HG02981 (cell line): ENCODE results near the gene CYB5A.

Experiments used
- ATAC-seq: cut with Tn5 transposase; IDR thresholded peaks from one replicate; pipeline ENCODE4 v1.9.1; 2021; ENCODE audit warnings: mild to moderate bottlenecking, moderate library complexity; ENCODE audit not compliant: unreplicated experiment

The CYB5A gene

DNA sequence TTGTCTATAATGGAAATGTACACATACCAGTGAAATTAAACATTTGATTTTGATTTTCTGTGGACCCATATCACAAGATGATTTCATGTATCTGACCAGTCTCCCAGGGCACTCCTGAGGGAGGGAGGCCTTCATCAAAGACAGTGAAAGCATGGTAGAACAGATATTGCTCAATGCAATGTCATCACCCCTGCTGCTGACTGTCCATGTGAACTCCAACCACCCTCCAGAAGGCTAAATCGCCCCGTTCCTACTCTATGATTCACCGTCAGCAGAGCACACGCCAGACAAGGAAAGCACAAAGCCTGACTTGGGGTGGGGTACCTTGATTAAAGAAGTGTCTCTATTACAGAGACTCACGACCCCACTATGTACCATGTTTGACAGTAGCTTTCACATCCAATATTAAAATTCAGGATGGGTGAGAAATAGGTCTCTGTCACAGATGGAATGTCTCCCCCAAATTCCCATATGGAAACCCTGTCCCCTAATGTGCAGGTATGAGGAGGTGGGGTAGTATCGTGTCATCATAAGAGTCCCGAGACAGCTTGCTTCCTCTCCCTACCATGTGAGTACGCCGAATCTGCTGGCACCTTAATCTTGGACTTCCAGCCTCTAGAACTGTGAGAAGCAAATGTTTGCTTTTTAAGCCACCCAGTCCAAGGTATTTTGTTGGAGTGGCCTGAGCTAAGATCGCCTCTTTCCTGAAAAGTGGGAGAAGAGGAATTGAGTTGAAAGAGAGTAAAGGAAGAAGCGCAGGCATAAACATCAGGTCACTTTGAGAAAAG, 42.4 kb downstream of the CYB5A start:
- no peak for ATAC-seq

DNA sequence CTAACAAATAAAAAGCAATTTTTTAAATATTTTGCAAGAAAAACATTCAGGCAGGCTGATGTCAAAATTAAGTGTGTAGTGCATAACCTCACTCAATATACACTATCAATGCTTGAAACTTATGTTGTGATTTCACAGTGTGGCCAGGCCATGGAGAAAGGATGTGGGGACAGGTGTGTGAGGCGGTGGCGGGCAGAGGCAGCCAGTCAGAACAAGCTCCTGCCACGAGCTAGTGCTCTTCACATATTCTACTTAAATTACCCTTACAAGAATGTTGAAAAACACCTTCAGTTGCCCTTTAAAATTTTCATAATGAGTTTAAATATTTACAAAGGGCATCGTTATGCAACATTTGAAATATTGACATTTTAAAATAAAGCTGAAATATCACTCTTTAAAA, 43.2 kb downstream of the CYB5A start:
- peak; percentile 87 for ATAC-seq

DNA sequence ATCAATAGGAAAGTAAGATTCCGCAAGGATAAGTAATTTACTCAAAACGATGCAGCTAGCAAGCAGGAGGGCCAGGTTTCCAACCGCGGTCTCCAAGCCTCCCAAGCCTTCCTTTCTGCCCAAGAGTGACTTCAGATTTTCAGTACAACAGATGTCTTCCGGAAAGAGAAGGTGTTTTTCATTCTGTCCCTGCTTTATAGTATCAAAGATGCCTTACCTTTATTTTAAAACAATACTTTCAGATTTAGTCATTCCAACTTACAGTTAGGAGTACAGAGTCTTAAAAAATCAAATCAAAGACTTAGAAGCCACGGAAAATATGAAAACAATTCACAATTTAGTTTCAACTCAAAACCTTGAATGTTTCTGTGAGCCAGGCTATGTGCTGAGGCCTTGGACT, 43.6 kb downstream of the CYB5A start:
- no peak for ATAC-seq

DNA sequence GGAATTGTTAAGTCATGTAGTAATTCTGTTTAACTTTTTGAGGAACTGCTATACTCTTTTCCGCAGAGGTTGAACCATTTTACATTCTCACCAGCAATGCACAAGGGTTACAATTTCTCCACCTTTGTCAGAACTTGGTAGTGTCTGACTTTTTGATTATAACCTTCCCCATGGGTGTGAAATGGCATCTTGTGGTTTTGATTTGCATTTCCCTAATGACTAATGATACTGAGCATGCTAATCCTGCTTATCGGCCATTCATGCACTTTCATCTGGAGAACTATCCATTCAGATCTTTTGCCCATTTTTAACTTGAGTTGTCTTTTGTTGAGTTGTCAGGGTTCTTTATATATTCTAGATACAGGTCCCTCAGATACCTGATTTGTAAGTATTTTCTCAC, 47.2 kb downstream of the CYB5A start:
- no peak for ATAC-seq

DNA sequence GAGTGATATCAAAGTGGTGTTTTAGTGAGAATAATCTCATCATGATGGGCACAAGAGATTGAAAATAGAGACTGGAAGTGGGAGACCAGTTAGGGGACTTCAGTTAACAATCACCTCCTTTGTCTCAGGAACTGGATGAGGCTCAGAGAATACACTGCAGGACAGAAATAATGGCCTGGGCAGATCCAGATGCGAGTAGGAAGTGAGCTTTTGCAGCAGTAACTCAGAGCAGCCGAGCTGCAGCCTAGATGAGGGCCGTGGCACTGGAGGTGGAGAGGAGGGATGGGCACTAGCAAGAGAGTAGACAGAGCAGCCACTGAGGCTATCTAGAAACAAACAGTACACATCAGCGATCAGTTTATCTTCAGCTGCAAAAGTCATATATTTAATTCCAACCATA, 48.6 kb downstream of the CYB5A start:
- ATAC-seq, result no peak

DNA sequence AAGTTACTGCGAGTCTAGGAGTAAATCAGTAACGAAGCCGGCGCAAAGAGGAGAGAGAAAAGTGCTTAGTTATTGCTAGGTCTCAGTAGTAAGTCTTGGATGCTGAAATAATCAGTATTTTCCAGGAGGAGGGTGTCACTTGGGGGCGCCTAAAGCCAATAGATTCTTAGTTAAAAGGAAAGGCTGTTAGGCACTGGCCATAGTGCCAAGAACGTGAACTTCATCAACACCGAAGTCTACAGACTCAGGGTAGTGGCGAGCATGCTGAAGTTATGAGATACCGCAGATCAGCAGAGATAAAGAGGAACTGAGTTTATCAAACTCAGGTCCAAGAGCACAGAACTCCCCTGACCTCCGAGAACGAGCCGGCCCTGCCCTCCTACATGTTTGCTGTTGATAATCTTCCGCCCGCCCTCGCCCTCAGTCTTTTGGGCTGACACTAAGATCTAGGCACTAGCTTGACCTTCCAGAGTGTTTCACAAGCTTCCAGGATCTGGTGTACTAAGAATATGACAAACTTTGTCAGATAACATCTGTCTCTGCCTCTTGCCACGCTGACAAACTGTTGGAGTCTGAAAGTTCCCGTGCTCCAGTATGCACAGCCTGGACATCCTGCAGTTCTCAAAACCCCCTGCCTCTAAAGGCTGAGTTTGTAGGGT, 49.2 kb downstream of the CYB5A start:
- ATAC-seq, result no peak

DNA sequence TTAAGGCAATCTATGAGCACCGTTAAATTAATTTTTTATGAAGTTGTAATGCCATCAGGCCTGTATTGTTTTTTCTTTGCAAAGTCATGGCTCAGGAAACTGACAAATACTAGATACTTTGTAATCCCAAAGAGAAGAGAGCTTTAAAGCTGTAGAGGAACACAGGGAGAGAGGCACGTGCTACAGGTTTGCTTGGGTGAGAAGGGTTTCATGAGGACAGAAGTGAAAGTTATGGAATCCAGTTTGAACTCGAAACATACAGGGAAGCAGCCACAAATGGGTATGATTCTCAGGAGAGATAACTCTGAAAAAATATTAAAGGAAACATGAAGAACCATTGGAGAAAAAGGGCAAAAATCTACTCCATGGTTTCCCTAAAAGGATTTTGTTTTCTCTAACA, 49.8 kb downstream of the CYB5A start:
- no peak for ATAC-seq

DNA sequence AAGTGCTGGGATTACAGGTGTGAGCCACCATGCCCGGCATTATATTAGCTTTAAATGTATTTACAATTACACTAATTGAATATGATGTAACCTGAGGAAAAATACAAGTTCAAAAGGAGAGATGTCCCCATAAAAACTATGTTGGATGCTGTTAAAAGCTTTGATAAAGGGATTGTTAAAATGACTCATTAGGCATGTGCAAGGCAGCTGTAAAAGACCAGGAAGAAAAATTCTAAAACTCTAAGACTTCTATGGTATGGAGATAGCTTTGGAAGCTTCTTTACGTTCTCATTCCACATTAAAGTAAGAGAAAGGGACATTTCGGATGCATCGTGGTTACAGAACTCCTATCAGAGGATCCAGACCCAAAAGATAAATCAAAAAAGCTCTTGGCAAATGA, 50.3 kb downstream of the CYB5A start:
- no peak for ATAC-seq

DNA sequence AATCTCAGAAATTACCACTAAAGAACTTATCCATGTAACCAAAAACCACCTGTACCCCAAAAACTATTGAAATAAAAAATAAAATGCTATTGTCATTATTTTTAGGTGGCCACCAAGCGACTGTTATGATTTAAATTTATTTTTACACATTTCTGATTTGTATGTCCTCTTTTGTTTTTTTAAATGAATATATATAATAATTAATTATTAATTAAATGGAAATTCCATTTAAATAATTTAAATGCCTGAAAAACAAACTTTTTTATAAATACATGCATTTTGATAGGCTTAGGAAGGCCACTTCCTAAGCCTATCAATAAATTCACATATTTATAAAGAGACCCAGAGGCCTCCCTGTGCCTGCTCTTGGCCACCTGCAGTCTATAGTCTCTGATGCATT, 52.2 kb downstream of the CYB5A start:
- no peak for ATAC-seq

DNA sequence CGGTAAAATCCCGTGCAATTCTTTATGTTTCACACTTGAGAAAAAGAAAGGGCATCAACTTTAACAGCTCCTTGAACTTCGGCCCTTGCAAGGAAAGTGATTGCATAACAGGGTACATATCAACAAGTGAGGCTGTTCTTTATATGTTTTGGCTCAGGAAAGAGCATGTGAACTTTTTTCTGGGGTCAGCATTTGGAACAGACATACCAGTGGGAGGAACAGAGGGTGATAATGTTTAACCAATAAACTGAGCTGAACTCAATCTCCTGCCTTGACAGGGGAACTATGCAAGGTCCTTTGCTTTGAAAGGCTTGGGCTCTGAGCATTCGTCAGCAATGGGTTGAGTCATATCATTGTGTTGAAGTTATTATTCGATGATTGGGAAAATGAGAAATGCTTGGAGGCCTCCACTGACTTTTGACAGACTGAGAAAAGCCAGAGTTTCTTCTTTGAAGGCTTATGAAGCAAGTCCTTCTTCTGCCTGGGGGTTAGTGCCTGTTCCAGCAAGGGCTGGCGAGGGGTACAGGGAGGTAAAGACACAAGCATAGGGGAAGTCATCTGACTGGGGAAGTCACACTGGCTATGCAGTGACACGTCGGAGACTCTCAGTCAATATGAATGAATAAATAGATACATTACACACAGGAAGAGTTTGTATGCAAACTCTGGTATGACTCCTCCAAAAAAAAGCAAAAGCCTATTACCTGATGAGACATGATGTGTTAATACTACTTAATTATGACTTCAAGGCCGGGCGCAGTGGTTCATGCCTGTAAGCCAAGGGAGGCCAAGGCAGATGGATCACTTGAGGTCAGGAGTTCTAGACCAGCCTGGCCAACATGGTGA, 57.2 kb downstream of the CYB5A start:
- ATAC-seq, result no peak

DNA sequence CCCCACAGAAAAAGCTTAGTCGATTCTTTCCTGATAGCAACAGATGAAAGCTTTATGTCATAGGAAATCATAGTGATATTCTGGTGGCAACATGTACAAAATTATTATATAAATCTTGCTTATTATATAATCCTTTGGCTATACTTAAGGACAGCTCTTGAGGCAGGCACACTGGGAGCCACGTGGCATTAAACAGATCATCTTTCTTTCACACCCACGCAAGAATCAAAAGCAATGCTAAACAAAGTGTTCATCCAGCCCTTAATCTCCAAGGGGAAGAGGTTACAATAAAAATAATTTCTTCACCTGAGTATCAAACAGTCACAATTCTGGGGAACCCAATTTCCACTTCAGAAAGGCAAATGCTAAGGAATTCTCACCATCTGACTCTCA, 57.8 kb downstream of the CYB5A start:
- no peak for ATAC-seq

DNA sequence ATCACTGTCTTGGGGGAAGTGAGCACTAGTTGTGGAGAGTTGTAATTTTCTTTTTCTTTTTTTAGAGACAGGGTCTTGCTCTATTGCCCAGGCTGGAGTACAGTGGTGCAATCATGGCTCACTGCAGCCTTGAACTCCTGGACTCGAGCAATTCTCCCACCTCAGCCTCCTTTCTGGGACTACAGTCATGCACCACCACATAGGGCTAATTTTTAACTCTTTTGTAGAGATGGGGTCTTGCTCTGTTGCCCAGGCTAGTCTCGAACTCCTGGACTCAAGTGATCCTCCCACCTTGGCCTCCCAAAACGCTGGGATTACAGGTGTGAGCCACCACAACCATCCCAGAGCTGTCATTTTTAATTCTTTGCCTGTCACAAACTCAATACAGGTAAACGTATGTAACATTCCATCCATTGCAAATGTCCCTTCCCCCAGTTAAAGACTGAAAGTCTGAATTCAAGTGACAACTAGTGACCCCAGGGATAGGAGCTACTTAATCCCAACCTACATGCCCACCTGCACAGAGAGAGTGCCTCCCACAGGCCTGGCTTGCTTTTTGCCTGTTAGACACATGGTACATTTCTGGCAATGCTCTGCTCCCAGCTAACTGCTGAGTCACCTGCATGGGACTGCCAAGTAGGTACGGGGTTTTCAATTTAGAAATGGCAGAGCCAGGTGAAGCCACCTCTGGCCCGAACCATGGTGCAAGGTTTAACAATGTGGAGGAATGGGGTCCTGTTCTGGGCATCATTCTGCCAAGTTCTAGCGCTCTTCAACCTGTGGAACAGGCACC, 60.6 kb downstream of the CYB5A start:
- no peak for ATAC-seq

DNA sequence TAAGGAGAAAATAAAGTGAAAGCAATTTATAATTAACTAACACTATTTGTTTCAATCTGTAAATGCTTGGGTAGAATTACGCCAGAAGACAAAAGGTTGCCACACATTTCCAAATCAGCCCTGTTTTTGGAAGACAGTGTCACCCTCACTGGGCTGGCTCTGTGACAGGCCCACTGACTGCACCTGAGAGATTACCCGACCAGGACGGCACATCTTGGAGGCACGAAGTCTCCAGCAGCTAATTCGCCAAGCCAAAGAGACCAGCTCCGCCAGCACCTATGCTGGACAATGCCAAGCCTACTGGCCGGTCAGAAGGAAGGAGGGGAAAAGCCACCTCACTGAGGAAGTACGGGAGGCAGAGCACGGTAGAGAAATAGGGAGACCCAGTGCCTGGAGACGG, 61.9 kb downstream of the CYB5A start:
- ATAC-seq, result no peak

DNA sequence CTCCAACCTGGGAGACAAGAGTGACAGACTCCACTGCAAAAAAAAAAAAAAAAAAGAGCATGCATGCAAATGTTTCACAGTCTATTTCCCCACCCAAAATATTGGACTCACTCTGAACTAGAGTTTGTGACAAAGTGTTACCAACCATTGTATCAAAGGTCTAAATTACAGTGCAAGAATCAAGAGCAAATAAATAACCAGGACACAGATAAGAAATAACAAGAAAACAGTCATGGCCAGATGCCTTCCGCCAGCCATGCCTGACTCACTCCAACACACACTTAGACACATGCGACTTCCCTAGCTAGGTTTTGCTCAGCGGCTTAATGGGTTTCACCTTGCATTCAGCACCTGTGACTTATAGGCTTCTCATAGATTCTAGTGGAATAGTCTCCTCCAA, 62.8 kb downstream of the CYB5A start:
- ATAC-seq, result no peak

DNA sequence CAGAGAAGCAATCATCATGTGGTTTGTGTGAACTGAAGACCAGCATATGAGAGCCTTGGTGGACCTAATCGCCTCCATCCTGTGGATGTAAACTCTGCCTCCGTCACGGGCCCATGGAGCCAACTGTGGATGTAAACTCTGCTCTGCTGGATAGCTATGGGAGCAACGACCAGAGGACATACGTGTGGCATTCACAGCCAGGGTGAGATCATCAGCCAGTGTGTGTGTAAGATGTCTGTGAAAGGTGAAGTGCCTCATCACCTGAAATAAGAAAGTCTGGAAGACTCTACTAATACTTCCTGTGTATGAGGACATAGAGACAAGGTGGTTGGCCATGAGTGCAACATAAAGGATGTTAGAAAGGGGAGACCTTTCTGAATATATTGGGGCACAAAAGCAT, 63.5 kb downstream of the CYB5A start:
- no peak for ATAC-seq

DNA sequence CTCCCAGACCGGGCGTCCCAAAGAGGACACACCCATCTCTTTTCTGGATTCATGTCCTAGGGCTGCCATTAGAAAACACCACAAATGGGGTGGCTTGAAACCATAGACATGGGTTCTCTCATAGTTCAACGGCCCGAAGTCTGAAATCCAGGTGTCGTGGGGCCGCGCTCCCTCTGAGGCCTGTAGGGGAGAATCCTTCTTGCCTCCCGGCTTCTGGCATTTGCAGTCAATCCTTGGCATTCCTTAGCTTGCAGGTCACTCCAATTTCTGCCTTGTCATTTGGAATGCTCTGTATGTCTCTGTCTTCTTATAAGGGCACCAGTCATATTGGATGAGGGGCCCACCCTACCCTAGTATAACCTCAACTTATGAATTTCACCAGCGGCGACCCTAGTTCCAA, 65.1 kb downstream of the CYB5A start:
- ATAC-seq, result no peak

DNA sequence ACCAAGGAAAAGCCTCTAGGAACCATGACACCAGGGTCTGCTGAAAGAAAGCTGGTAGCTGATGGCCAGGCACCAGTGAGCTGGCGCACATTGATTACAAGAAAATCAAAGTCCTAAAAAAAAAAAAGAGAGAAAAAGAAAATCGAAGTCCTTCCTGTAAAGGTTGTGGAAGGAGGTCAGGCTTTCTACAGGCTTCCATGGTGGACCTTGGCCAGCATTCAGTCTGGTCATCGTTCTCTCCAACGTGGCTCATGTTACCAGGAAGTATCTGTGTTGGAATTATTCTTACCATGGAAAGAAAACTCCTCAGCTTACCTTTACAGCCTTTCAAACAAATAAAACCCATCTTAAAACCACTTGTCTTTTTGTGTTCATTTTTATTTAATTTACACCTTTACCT, 65.6 kb downstream of the CYB5A start:
- no peak for ATAC-seq

DNA sequence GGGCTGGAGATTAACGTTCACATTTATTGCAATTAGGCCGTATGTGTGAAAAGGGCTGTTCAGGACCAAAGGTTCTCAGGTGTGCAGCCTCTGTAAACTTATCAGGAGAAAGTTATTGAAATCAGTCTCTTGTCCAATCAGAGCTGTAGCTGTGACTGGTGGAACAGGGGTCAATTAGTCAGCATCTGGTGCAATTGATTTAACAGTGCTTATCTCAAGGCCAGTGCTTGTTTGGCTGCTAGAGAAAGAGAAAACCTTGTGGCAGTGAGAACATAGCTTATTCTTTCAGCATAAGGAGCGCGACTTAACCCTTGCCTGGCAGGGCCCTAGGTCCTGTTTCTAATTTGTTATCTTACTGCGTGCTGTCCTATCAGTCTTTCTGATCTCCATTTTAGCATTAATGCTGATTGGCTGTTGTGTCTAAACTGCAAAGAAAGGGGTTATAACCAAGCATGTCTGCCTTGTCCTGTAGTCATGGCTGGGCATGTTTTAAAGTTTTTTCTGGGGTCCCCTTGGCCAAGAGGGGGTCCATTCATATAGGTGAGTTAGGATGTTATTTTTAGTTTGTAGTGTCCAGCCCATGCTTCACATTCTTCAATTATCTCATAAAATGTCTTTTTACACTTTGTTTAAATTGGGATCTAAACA, 66.4 kb downstream of the CYB5A start:
- ATAC-seq, result no peak

DNA sequence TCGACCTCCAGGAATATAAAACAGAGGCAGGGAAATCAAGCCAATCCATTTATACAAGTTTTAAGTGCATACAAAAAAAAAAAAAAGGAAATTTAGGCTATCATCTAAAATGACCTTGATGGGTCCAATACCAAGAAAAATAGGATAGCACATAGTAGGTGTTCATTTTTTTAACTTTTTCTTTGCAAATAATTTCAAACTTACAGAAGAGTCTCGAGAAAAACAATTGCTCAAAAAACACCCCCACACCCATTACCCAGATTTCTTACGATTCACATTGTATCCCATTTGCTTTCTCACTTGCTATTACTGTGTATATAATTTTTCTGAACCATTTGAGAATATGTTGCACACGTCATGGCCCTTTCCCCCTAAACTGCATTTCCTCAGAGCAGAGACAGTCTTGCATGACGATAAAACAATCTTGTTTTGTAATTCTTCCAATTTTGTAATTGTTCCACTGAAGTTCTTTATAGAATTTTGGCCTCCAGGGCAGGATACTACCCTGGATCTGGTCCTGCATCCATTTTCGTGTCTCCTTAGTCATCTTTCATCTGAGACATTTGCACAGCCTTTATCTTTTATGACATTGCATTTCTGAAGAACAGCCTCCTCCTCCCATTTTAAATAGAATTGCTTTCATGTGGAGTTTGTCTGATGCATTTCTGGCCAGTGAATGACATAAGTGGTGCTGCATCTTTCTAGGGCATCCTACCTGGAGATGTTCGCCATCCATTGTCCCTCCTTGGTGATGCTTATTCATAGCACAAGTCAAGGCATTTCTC, 68.9 kb downstream of the CYB5A start:
- ATAC-seq, result no peak

DNA sequence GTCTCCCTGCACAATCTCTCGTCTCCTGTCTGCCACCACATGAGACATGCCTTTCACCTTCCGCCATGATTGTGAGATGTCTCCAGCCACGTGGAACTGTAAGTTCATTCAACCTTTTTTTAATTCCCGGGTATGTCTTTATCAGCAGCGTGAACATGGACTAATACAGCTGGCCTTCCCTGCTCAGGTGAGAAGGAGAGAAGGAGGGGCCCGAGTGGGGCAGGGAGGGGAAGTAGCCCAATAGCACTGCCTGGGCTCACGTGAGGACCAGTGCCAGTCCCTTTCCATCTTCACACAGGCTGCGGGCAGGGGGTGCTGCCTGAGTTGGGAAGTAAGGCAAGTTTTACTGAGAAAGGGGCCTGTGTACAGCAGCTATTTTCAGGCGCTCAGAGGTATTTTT, 70.7 kb downstream of the CYB5A start:
- no peak for ATAC-seq
